GM23338 (cell line): ENCODE measurements around the gene TMEM132D. TPM values are rescaled to one million over a fixed set of nuclear protein-coding genes. Genes with fewer than 3 reads are reported as not detected.

Experiments used
- ATAC-seq: fragments of 200-7000 bp; cut with Tn5 transposase; 3 replicates; pipeline ENCODE4 v1.9.1; 2020
- DNase-seq: peaks from one replicate; pipeline ENCODE4 v3.0.0-alpha.2; 2015; ENCODE audit warnings: low spot score
- H2AFZ ChIP-seq: fragments of 200-600 bp; sonication (generic); 2 replicates; pipeline ENCODE4 v1.8.0; 2016; ENCODE audit warnings: antibody characterized with exemption, mild to moderate bottlenecking, moderate library complexity
- H3F3A ChIP-seq: fragments of 200-600 bp; sonication (generic); replicated peaks from 2 replicates; pipeline ENCODE4 v1.8.0; 2017; ENCODE audit warnings: antibody characterized with exemption, mixed run types, low read depth
- H3K27ac ChIP-seq: fragments of 200-600 bp; sonication (generic); 2 replicates; pipeline ENCODE4 v1.6.1; 2016; ENCODE audit warnings: low read depth
- H3K27me3 ChIP-seq: fragments of 200-600 bp; sonication (generic); 2 replicates; pipeline ENCODE4 v1.8.0; 2016; ENCODE audit warnings: mild to moderate bottlenecking, mixed run types, moderate library complexity; ENCODE audit not compliant: insufficient read depth
- H3K36me3 ChIP-seq: fragments of 200-600 bp; sonication (generic); 2 replicates; pipeline ENCODE4 v1.8.0; 2016; ENCODE audit warnings: mild to moderate bottlenecking; ENCODE audit not compliant: insufficient read depth
- H3K4me1 ChIP-seq: fragments of 200-600 bp; sonication (generic); 2 replicates; pipeline ENCODE4 v1.8.0; 2016; ENCODE audit warnings: mild to moderate bottlenecking, moderate library complexity; ENCODE audit not compliant: insufficient read depth
- H3K4me2 ChIP-seq: fragments of 200-600 bp; sonication (generic); 2 replicates; pipeline ENCODE4 v1.7.1; 2017; ENCODE audit warnings: mixed run types
- H3K4me3 ChIP-seq: fragments of 200-600 bp; sonication (generic); 2 replicates; pipeline ENCODE4 v1.6.1; 2016; ENCODE audit warnings: mixed run types
- H3K79me2 ChIP-seq: fragments of 200-600 bp; sonication (generic); replicated peaks from 2 replicates; pipeline ENCODE4 v1.8.0; 2017; ENCODE audit warnings: mild to moderate bottlenecking; ENCODE audit not compliant: insufficient read depth
- H3K9me2 ChIP-seq: fragments of 200-600 bp; sonication (generic); 2 replicates; pipeline ENCODE4 v1.8.0; 2017; ENCODE audit not compliant: insufficient read depth
- H4K20me1 ChIP-seq: fragments of 200-600 bp; sonication (generic); replicated peaks from 2 replicates; pipeline ENCODE4 v1.8.0; 2017; ENCODE audit warnings: mild to moderate bottlenecking; ENCODE audit not compliant: insufficient read depth
- H3K27ac Mint-ChIP-seq: 2 replicates; pipeline ENCODE4 v1.8.0; 2020; ENCODE audit warnings: inconsistent platforms, mild to moderate bottlenecking, moderate library complexity, mixed read lengths
- H3K27me3 Mint-ChIP-seq: 3 replicates; pipeline ENCODE4 v1.8.0; 2022; ENCODE audit warnings: low read depth, mild to moderate bottlenecking, moderate library complexity, mixed read lengths, inconsistent platforms; ENCODE audit not compliant: insufficient read depth, poor library complexity
- H3K36me3 Mint-ChIP-seq: 3 replicates; pipeline ENCODE4 v1.8.0; 2021; ENCODE audit warnings: low read depth, mild to moderate bottlenecking, inconsistent platforms, moderate library complexity, mixed read lengths
- H3K4me1 Mint-ChIP-seq: 3 replicates; pipeline ENCODE4 v1.8.0; 2020; ENCODE audit warnings: mild to moderate bottlenecking, inconsistent platforms, mixed read lengths
- H3K4me3 Mint-ChIP-seq: 3 replicates; pipeline ENCODE4 v1.8.0; 2021; ENCODE audit warnings: moderate library complexity, mild to moderate bottlenecking, inconsistent platforms, mixed read lengths
- H3K9me3 Mint-ChIP-seq: 3 replicates; pipeline ENCODE4 v1.8.0; 2020; ENCODE audit warnings: moderate library complexity, mild to moderate bottlenecking, inconsistent platforms, mixed read lengths
- CREB1 ChIP-seq: fragments of 250-450 bp; sonication (Bioruptor Pico); IDR thresholded peaks from 2 replicates; pipeline ENCODE4 v1.5.0; 2020; ENCODE audit warnings: low read depth, mild to moderate bottlenecking, moderate library complexity
- ETS1 ChIP-seq: IDR thresholded peaks from 2 replicates; pipeline ENCODE4 v1.6.1; 2016; ENCODE audit warnings: antibody characterized with exemption
- EZH2 ChIP-seq: fragments of 200-600 bp; sonication (generic); IDR thresholded peaks from one replicate; pipeline ENCODE4 v1.8.0; 2017; ENCODE audit warnings: antibody characterized with exemption, mild to moderate bottlenecking, low read depth; ENCODE audit not compliant: unreplicated experiment
- EZH2phosphoT487 ChIP-seq: fragments of 200-600 bp; sonication (generic); IDR thresholded peaks from one replicate; pipeline ENCODE4 v1.8.1; 2018; ENCODE audit warnings: antibody characterized with exemption; ENCODE audit not compliant: unreplicated experiment
- JUNB ChIP-seq: IDR thresholded peaks from one replicate; pipeline ENCODE4 v1.6.1; 2016; ENCODE audit warnings: antibody characterized with exemption; ENCODE audit not compliant: unreplicated experiment
- POLR2AphosphoS5 ChIP-seq: IDR thresholded peaks from 2 replicates; pipeline ENCODE4 v1.6.1; 2016; ENCODE audit warnings: antibody characterized with exemption, low read depth
- REST ChIP-seq: IDR thresholded peaks from one replicate; pipeline ENCODE4 v1.6.1; 2018; ENCODE audit warnings: antibody characterized with exemption; ENCODE audit not compliant: unreplicated experiment
- STAT1 ChIP-seq: IDR thresholded peaks from one replicate; pipeline ENCODE4 v1.6.1; 2016; ENCODE audit warnings: antibody characterized with exemption; ENCODE audit not compliant: unreplicated experiment
- ZNF114 ChIP-seq: fragments of 250-450 bp; sonication (Bioruptor Pico); IDR thresholded peaks from 2 replicates; pipeline ENCODE4 v1.5.0; 2020; ENCODE audit warnings: mild to moderate bottlenecking, moderate library complexity
- ZNF331 ChIP-seq: fragments of 250-450 bp; sonication (Bioruptor Pico); IDR thresholded peaks from 2 replicates; pipeline ENCODE4 v1.5.0; 2020; ENCODE audit warnings: low read depth, mild to moderate bottlenecking, moderate library complexity
- polyA plus RNA-seq: library from polyadenylated mRNA; unstranded; fragments of >200 nt; fragmentation: Nextera tagmentation; extraction: Ambion mirVana; gene quantifications from 2 replicates; pipeline ENCODE4 v1.2.1, GENCODE V29; 2016
- total RNA-seq: library from RNA; depleted of rRNA; stranded (reverse); fragments of >200 nt; shearing (Covaris generic); gene quantifications from 2 replicates; pipeline ENCODE4 v1.2.3, GENCODE V29; 2014
- TF ChIP-seq, protein P1 (sequence below): fragments of 250-450 bp; sonication (Bioruptor Pico); IDR thresholded peaks from 2 replicates; pipeline ENCODE4 v1.5.0; 2020; ENCODE audit warnings: mild to moderate bottlenecking, moderate library complexity
- TF ChIP-seq, protein P2 (sequence below), 2 experiments: fragments of 200-600 bp in 1 of 2; sonication (generic) in 1 of 2; conservative IDR thresholded peaks; 2 replicates each; pipeline versions ENCODE4 v1.5.1 to v1.6.1; 2016 to 2017; ENCODE audit warnings: antibody characterized with exemption in 2 of 2, low read depth in 2 of 2, mild to moderate bottlenecking in 2 of 2, moderate library complexity in 1 of 2

TMEM132D gene
- total and polyA plus RNA-seq, 2 experiments from 2014 or later, result 0.44 to 5.3 TPM

- H3K36me3 ChIP-seq, result no peaks in the 10 kb centered on the region
- peaks cover 8% of the 10 kb centered on the region for H3K27me3 Mint-ChIP-seq
- ATAC-seq (no peak), DNase-seq (no peak)
- H3K4me1 Mint-ChIP-seq, result no peaks in the 10 kb centered on the region
- TF ChIP-seq ZNF331 (CRISPR knock-in tag) (no peak), ZNF114 (CRISPR knock-in tag) (no peak), ETS1 (no peak), STAT1 (no peak), JUNB (no peak), CREB1 (CRISPR knock-in tag) (no peak), EZH2 (no peak), POLR2AphosphoS5 (no peak), REST (no peak), EZH2phosphoT487 (no peak)
- TF ChIP-seq, protein P1, sequence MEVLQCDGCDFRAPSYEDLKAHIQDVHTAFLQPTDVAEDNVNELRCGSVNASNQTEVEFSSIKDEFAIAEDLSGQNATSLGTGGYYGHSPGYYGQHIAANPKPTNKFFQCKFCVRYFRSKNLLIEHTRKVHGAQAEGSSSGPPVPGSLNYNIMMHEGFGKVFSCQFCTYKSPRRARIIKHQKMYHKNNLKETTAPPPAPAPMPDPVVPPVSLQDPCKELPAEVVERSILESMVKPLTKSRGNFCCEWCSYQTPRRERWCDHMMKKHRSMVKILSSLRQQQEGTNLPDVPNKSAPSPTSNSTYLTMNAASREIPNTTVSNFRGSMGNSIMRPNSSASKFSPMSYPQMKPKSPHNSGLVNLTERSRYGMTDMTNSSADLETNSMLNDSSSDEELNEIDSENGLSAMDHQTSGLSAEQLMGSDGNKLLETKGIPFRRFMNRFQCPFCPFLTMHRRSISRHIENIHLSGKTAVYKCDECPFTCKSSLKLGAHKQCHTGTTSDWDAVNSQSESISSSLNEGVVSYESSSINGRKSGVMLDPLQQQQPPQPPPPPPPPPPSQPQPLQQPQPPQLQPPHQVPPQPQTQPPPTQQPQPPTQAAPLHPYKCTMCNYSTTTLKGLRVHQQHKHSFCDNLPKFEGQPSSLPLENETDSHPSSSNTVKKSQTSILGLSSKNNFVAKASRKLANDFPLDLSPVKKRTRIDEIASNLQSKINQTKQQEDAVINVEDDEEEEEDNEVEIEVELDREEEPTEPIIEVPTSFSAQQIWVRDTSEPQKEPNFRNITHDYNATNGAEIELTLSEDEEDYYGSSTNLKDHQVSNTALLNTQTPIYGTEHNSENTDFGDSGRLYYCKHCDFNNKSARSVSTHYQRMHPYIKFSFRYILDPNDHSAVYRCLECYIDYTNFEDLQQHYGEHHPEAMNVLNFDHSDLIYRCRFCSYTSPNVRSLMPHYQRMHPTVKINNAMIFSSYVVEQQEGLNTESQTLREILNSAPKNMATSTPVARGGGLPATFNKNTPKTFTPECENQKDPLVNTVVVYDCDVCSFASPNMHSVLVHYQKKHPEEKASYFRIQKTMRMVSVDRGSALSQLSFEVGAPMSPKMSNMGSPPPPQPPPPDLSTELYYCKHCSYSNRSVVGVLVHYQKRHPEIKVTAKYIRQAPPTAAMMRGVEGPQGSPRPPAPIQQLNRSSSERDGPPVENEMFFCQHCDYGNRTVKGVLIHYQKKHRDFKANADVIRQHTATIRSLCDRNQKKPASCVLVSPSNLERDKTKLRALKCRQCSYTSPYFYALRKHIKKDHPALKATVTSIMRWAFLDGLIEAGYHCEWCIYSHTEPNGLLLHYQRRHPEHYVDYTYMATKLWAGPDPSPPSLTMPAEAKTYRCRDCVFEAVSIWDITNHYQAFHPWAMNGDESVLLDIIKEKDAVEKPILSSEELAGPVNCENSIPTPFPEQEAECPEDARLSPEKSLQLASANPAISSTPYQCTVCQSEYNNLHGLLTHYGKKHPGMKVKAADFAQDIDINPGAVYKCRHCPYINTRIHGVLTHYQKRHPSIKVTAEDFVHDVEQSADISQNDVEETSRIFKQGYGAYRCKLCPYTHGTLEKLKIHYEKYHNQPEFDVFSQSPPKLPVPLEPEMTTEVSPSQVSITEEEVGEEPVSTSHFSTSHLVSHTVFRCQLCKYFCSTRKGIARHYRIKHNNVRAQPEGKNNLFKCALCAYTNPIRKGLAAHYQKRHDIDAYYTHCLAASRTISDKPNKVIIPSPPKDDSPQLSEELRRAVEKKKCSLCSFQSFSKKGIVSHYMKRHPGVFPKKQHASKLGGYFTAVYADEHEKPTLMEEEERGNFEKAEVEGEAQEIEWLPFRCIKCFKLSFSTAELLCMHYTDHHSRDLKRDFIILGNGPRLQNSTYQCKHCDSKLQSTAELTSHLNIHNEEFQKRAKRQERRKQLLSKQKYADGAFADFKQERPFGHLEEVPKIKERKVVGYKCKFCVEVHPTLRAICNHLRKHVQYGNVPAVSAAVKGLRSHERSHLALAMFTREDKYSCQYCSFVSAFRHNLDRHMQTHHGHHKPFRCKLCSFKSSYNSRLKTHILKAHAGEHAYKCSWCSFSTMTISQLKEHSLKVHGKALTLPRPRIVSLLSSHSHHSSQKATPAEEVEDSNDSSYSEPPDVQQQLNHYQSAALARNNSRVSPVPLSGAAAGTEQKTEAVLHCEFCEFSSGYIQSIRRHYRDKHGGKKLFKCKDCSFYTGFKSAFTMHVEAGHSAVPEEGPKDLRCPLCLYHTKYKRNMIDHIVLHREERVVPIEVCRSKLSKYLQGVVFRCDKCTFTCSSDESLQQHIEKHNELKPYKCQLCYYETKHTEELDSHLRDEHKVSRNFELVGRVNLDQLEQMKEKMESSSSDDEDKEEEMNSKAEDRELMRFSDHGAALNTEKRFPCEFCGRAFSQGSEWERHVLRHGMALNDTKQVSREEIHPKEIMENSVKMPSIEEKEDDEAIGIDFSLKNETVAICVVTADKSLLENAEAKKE (CRISPR knock-in tag), result no peak
- TF ChIP-seq, protein P2, sequence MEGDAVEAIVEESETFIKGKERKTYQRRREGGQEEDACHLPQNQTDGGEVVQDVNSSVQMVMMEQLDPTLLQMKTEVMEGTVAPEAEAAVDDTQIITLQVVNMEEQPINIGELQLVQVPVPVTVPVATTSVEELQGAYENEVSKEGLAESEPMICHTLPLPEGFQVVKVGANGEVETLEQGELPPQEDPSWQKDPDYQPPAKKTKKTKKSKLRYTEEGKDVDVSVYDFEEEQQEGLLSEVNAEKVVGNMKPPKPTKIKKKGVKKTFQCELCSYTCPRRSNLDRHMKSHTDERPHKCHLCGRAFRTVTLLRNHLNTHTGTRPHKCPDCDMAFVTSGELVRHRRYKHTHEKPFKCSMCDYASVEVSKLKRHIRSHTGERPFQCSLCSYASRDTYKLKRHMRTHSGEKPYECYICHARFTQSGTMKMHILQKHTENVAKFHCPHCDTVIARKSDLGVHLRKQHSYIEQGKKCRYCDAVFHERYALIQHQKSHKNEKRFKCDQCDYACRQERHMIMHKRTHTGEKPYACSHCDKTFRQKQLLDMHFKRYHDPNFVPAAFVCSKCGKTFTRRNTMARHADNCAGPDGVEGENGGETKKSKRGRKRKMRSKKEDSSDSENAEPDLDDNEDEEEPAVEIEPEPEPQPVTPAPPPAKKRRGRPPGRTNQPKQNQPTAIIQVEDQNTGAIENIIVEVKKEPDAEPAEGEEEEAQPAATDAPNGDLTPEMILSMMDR (conservative IDR thresholded peaks at IDR 0.05; ENCODE audit: low read depth in 2 of 2), result no peak
- no peaks in the 10 kb centered on the region for H4K20me1 ChIP-seq
- H2AFZ ChIP-seq, result no peak overlapping the region
- no peaks in the 10 kb centered on the region for H3F3A ChIP-seq
- no peaks in the 10 kb centered on the region for H3K9me2 ChIP-seq
- no peaks in the 10 kb centered on the region for H3K27me3 ChIP-seq
- no peaks in the 10 kb centered on the region for H3K4me1 ChIP-seq
- H3K9me3 Mint-ChIP-seq, result peaks cover 99% of the 10 kb centered on the region
- H3K4me3 Mint-ChIP-seq, result no peak overlapping the region
- H3K27ac ChIP-seq, result no peak overlapping the region
- no peak overlapping the region for H3K4me2 ChIP-seq
- no peaks in the 10 kb centered on the region for H3K79me2 ChIP-seq
- H3K27ac Mint-ChIP-seq, result no peak overlapping the region
- no peak overlapping the region for H3K4me3 ChIP-seq
- peaks cover 53% of the 10 kb centered on the region for H3K36me3 Mint-ChIP-seq
These were observed 829.4 kb downstream of the TMEM132D start for GRCh38 chr12:129074379-129074778.
